Right ventricle myocardium inferior (tissue), 1 donor: Measurements from ENCODE around the gene PPWD1. TPM values are rescaled to one million over a fixed set of nuclear protein-coding genes. Genes with fewer than 3 reads are reported as not detected.
"Not testable (repeated sequence)": the region's sequence is repeated elsewhere in the genome, so short reads cannot be mapped to it uniquely, and the experiment has no call there.

Source experiments
- ATAC-seq: fragments of 200-7000 bp; cut with Tn5 transposase; one replicate; pipeline ENCODE4 v1.9.1; 2020; ENCODE audit warnings: mild to moderate bottlenecking, moderate library complexity
- DNase-seq: peaks from one replicate; pipeline ENCODE4 v3.0.0; 2021; ENCODE audit errors: missing footprints
- intact Hi-C: fragments of 100-400 bp; cut with DNase I; formaldehyde crosslinking; loops from one replicate; pipeline ENCODE4 v1.11.0; 2022
- total RNA-seq: library from RNA; stranded (reverse); fragmentation: NEBNext Ultra II Directional; extraction: Animal tissue kit (Norgen Biotek cat#: 25700); gene quantifications from one replicate; pipeline ENCODE4 v1.2.1, GENCODE V29; 2021
- donor health status: DM: no; HTN: yes; CAD: no; lungs with severe emphysema.

PPWD1 gene
- total RNA-seq, 1 donor from 2014 or later = 17.6 TPM

DNA sequence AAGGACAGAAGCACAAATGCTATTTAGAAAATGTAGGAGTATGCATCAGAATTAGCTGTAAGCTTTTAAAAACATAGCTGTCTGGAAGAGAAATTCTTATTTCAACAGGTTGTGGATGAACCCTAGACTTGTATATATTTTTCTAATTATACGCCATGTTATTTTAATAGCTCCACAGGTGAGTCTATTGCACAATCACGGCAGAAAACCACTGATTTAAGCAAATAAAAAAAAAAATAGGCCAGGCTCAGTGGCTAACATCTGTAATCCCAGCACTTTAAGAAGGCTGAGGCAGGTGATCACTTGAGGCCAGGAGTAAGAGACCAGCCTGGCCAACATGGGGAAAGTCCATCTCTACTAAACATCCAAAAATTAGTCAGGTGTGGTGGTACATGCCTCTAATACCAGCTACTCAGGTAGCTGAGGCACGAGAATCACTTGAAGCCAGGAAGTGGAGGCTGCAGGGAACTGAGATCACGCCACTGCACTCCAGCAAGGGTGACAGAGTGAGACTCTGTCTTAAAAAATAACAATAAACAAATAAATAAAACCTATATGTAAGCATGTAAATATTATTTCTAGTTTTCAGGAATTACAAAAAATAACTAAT is 49.3 kb downstream of the PPWD1 start:
- intact Hi-C loops = no loop called here
- DNase-seq (no peak), ATAC-seq (no peak)

DNA sequence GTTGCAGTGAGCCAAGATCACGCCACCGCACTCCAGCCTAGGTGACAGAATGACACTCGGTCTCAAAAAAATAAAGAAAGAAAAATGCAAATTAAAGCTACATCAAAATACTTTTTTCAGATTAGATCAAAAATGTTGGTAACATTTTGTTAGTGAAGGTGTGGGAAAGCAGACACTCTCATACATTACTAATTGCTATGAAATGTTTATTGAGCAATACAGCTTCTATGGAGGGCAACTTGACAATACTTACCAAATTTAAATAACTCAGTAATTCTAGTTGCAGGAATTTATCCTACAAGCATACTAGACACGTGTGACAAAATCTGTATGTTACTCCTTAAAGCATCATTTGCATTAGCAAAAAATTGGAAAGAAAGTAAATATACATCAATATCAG is 56.9 kb downstream of the PPWD1 start:
- ATAC-seq = no peak
- intact Hi-C loops = no loop called here
- no peak for DNase-seq

DNA sequence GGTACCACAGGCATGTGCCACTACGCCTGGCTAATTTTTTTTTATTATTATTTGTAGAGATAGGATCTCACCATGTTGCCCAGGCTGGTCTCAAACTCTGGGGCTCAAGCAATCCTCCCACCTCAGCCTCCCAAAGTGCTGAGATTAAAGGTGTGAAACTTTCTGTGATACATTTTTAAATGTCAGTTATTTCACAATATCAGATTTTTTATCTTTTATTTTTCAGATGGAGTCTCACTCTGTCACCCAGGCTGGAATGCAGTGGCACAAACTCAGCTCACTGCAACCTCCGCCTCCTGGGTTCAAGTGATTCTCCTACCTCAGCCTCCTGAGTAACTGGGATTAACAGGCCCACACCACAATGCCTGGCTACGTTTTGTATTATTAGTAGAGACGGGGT is 58.9 kb downstream of the PPWD1 start:
- DNase-seq, intact Hi-C loops, ATAC-seq: not testable (repeated sequence)

DNA sequence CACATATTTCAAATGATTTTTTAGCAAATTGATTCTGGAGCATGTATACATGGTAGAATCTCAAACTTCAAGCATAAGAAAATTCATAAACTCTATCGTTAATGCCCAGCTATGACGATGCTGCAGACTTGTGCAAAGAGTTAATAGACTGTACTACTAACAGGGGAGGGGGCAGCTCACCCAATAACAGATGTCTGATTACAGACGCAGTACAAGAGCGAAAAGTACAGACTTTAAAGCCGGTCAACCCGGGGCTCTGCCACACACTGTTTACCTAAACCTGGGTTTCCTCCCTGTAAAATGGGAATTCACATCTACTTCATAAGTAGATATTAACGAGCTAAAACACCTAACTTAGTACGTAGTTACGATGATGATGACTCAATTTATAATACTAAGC is 60.4 kb downstream of the PPWD1 start:
- no peak for DNase-seq
- intact Hi-C loops = no loop called here
- ATAC-seq = no peak

DNA sequence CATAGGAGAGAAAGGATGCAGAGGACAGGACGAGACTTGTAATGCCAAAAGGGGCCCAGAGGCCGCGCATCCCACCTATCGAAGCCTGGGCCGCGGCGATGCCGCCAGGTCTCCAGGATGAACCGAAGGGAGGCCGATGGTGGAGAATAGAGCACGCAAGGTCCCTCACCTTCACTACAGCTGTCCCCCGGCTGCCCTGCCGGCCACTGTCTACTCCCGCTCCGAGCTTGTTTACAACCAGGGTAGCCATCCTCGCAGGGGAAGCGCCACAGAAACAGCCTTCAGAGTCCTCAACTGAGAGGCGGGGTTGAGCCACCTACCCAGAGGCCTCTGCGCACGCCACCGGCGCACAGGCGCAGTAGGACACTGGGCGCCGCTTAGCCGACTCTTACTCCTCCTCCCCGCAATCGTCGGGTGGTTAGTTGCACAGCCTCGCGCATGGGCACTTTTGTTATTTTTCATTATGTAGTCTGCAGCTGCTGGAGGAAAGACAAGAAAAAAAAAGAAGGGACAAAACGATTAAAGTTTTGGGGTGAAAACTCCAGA is 61.0 kb downstream of the PPWD1 start, which contains the start of gene TRIM23:
TRIM23 (minus strand) TSS at position 309 of the 546 bp plus-strand sequence; CDS start at position 250, 59 bp downstream.
- DNase-seq = peak; percentile 97
- intact Hi-C loops = no loop called here
- ATAC-seq = peak; percentile 99

DNA sequence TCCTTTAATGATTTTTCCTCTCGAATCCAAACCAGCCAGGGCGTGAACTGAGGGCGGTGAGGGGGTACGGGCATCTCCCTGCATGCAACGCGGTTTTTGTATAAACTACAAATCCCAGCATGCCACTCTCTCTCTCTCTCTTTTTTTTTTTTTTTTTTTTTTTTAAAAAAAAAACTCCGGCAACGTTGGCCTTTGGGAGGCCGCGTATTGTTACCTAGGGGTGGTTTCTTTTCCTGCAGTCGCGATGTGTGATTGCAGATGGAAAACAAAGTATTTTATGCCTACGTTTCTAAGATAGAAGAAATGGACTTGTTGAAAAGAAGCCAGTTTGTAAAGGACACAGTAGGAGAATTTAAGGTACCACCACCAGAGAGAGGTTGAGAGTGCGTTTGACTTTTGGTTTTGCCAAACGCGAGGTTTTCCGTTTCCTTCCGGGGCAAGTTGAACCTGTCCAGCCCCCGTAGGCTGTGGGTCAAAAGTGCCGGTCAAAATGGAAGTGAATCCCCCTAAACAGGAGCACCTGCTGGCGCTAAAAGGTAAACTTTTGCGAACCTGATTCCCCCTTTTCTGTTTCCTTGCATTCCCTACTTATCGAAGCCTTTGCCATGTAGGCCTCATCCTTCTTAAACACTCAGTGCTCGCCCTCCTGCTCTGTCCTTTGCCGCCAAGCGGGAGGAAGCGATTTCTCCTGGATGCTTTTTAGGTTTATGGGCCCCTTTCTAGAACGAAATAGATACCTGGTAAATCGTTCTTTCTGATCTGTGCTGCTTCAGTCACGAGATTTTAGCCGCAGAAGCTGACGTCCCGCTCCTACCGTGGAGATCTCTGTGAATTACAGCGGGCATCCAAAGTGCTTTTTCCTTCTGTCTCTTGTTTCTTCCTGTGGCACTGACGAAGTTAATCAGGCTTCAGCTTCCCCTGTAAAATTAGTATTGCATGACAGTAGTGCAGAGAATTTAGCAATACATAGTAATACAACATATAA is 61.8 kb downstream of the PPWD1 start, which contains the start of the genes SHLD3 and TRAPPC13:
SHLD3 (plus strand) TSS at position 457 of the 985 bp plus-strand sequence. CDS start 4,561 bp downstream, outside the sequence.
TRAPPC13 (plus strand) TSS at position 457 of the 985 bp plus-strand sequence; CDS start at position 491, 34 bp downstream.
- peak; percentile 75 for DNase-seq
- intact Hi-C loops = no loop called here
- ATAC-seq = peak; percentile 92

DNA sequence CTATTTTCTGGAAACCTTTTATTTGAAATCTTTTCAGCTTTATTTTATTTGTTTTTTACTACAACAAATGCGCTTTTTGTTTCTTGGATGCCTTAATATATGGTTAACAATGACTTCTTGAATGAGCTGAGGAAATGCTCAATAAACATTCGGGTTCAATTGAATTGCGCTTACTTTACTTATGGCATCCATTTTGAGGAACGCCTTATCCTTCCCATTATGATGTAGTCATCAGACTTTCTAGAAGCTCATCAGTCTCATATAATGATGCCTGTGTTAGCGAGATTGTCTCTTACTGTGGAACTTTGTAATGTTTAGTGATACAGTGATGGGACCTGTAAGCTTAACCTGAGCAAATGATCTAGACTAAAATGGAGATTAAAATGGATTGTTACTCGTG is 62.6 kb downstream of the PPWD1 start:
- intact Hi-C loops = no loop called here

DNA sequence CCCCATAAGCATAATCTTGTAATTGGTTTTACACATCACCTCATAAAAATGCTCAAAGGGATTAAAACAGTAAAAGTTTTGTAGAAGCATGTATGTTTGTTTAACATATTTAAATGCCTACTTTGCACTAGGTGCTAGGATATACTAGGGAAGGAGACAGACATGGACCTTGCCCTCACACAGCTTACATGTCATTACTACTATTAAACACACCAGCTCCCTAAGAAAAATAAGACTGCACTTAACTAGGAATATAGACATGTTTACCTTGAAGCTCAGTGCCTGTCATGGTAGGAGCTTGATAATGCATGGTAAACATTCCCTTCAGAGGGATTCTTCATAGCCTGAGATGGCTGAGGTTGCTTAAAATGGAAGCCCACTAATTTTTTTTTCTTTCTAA is 67.9 kb downstream of the PPWD1 start:
- no peak for DNase-seq
- ATAC-seq = no peak
- intact Hi-C loops = no loop called here

More for the DNA sequence above, 62.6 kb downstream of the PPWD1 start:
- DNase-seq = no peak
- no peak for ATAC-seq

Other genes with a start within 250 kb of the PPWD1 start
- gene ADAMTS6, start 81.4 kb upstream of the PPWD1 start, total RNA-seq = 0.73 TPM
- gene CENPK, start 128 bp upstream of the PPWD1 start, total RNA-seq = 2.0 TPM
- gene TRIM23, start 61.0 kb downstream of the PPWD1 start, total RNA-seq = 18.1 TPM
- gene SHLD3, start 61.7 kb downstream of the PPWD1 start, total RNA-seq = 1.7 TPM
- gene TRAPPC13, start 61.7 kb downstream of the PPWD1 start, total RNA-seq = 18.2 TPM
- 4.3 TPM for gene SGTB, start 158.8 kb downstream of the PPWD1 start, total RNA-seq
- gene NLN, start 158.9 kb downstream of the PPWD1 start, total RNA-seq = 16.5 TPM